Ovary (tissue), 9 donors: Measurements from ENCODE around the gene TBCD. TPM values are rescaled to one million over a fixed set of nuclear protein-coding genes. Genes with fewer than 3 reads are reported as not detected.

Experiments used
- DNase-seq, 5 donors: peaks; one replicate each; pipeline ENCODE4 v3.0.0-alpha.2; 2019 to 2020
- H3K27ac ChIP-seq, 2 donors: fragments of 200-600 bp; one replicate each; pipeline versions ENCODE4 v1.5.1 to v1.8.0; 2019 to 2022
- H3K27me3 ChIP-seq: fragments of 200-600 bp; one replicate; pipeline ENCODE4 v1.8.0; 2022
- H3K36me3 ChIP-seq: fragments of 200-600 bp; sonication (generic); one replicate; pipeline ENCODE4 v1.5.1; 2019
- H3K4me1 ChIP-seq: one replicate; pipeline ENCODE4 v1.8.1; 2013; ENCODE audit warnings: mild to moderate bottlenecking, moderate library complexity; ENCODE audit not compliant: insufficient read depth
- H3K4me3 ChIP-seq: fragments of 200-600 bp; sonication (generic); one replicate; pipeline ENCODE4 v1.5.1; 2017
- H3K9me3 ChIP-seq, 2 donors: fragments of 200-600 bp in 1 of 2; sonication (generic) in 1 of 2; one replicate each; pipeline versions ENCODE4 v1.5.1 to v1.8.1; 2013 to 2019; ENCODE audit warnings: mild to moderate bottlenecking in 1 of 2, moderate library complexity in 1 of 2
- EP300 ChIP-seq: sonication (generic); formaldehyde crosslinking; IDR thresholded peaks from one replicate; pipeline ENCODE4 v1.6.1; 2017; ENCODE audit warnings: antibody characterized with exemption
- POLR2A ChIP-seq: fragments of 450-650 bp; IDR thresholded peaks from one replicate; pipeline ENCODE4 v1.6.1; 2017; ENCODE audit warnings: antibody characterized with exemption, mild to moderate bottlenecking, moderate library complexity
- WGBS, 3 donors: extraction: QIAGEN DNeasy Blood & Tissue Kit in 1 of 3; methylation state at CpG; one replicate each; pipeline versions ENCODE4 v1.1.5 to v1.1.7; 2013 to 2017; 5-methylcytosine and 5-hydroxymethylcytosine counted together
- intact Hi-C, 4 donors: fragments of 100-400 bp; cut with DNase I; formaldehyde crosslinking; loops; one replicate each; pipeline versions ENCODE4 v1.11.0 to v1.15.1; 2022 to 2023
- polyA plus RNA-seq, 2 donors: library from polyadenylated mRNA; stranded (reverse); fragments of 200-250 nt in 1 of 2; fragments of 350-450 nt in 1 of 2; fragmentation: Illumina TruSeq in 1 of 2; extraction: RNeasy Lipid Tissue Mini Kit (QIAGEN cat#74804) in 1 of 2; gene quantifications; one replicate each; pipeline ENCODE4 v1.2.3, GENCODE V29; 2013 to 2014
- total RNA-seq, 7 donors: library from RNA; depleted of rRNA in 2 of 7; stranded (reverse); fragments of >200 nt in 2 of 7; fragmentation: NEBNext Ultra II Directional in 3 of 7; extraction: Animal tissue kit (Norgen Biotek cat#: 25700) in 3 of 7; gene quantifications; one replicate each; pipeline versions ENCODE4 v1.1.0 to v1.2.4, GENCODE V29; 2016 to 2023
- TF ChIP-seq, protein P1 (sequence below), 3 donors: fragments of 450-650 bp in 2 of 3; fragments of 200-600 bp in 1 of 3; IDR thresholded peaks; one replicate each; pipeline versions ENCODE4 v1.5.1 to v1.8.0; 2016 to 2022; ENCODE audit warnings: antibody characterized with exemption in 3 of 3, mild to moderate bottlenecking in 1 of 3
- donor health status: DM: no; HTN: no; CAD: no; lungs with moderate emphysema.
- donor health status: DM: no; HTN: no; CAD: no.
- donor health status: Bipolar disorder and iron deficiency.
- donor health status: DM: yes; HTN: yes; CAD: no.
- donor health status: DM: no; HTN: no; CAD: no.
- donor health status: DM: yes; HTN: yes; CAD: no.

TBCD gene
- total and polyA plus RNA-seq, 9 donors: 29.2 to 88.3 (median 59.2) TPM

DNA sequence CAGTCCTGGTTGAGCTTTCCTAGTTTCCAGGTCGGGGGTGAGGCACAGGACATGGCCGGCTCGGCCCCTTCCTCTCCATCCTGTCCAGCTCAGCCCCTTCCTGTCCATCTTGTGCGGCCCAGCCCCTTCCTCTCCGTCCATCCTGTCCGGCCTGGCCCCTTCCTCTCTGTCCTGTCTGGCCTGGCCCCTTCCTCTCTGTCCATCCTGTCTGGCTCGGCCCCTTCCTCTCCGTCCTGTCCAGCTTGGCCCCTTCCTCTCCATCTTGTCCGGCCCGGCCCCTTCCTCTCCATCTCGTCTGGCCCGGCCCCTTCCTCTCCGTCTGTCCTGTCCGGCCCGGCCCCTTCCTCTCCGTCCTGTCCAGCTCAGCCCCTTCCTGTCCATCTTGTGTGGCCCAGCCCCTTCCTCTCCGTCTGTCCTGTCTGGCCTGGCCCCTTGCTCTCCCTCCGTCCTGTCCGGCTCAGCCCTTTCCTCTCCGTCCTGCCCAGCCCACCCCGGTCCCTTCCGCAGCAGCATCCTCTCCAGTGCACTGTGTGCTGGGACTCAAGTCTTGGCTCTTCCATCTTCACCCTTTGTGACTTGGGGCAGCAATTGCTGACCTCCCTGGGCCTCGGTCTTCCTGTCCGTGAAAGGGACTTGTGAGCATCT is 93.4 kb downstream of the TBCD start:
- H3K36me3 ChIP-seq: no peaks in the 10 kb centered on the region
- H3K27me3 ChIP-seq: no peaks in the 10 kb centered on the region
- no peaks in the 10 kb centered on the region for H3K9me3 ChIP-seq
- TF ChIP-seq EP300 (no peak), POLR2A (no peak)
- TF ChIP-seq, protein P1, sequence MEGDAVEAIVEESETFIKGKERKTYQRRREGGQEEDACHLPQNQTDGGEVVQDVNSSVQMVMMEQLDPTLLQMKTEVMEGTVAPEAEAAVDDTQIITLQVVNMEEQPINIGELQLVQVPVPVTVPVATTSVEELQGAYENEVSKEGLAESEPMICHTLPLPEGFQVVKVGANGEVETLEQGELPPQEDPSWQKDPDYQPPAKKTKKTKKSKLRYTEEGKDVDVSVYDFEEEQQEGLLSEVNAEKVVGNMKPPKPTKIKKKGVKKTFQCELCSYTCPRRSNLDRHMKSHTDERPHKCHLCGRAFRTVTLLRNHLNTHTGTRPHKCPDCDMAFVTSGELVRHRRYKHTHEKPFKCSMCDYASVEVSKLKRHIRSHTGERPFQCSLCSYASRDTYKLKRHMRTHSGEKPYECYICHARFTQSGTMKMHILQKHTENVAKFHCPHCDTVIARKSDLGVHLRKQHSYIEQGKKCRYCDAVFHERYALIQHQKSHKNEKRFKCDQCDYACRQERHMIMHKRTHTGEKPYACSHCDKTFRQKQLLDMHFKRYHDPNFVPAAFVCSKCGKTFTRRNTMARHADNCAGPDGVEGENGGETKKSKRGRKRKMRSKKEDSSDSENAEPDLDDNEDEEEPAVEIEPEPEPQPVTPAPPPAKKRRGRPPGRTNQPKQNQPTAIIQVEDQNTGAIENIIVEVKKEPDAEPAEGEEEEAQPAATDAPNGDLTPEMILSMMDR (IDR thresholded peaks at IDR 0.05): no peak
- no peak overlapping the region for H3K4me3 ChIP-seq
- WGBS, 3 donors: 74 to 83% (median 76%) methylated on average over 24 of the region's 24 CpGs
- DNase-seq: no peak
- intact Hi-C loops: no loop called here
- H3K27ac ChIP-seq: no peak overlapping the region
- H3K4me1 ChIP-seq: peaks cover 2% of the 10 kb centered on the region

DNA sequence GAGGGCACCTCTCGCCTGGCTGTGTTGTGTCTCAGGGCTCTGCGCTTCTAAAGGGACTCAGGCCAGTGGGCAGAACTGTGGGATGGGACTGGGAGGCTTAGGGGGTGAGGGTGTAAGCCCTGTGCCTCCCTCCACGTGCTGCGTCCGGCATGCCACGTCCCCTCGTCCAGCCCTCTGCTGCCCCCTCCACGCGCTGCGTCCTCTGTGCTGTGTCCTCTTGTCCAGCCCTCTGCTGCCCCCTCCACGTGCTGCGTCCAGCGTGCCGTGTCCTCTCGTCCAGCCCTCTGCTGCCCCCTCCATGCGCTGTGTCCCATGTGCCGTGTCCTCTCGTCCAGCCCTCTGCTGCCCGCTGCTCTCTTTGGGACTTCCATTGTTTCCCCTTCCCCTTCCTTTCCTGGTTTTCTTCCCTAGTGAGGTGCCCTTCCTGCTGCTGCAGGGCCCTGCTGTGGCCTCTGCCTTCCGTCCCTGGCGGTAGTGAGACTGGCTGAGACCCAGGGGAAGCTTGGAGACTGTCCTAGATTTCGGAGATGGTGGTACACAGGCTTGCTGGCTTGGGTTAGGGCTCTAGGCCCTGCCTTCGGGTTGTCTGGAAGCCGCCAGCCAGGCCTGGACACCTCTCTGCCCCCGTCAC is 94.3 kb downstream of the TBCD start:
- DNase-seq: peak in 2 of 5 donors; percentile 20 to 34
- intact Hi-C loops: no loop called here
- H3K9me3 ChIP-seq: no peaks in the 10 kb centered on the region
- no peaks in the 10 kb centered on the region for H3K27me3 ChIP-seq
- TF ChIP-seq, protein P1 (IDR thresholded peaks at IDR 0.05): no peak
- TF ChIP-seq POLR2A (no peak), EP300 (no peak)
- H3K4me3 ChIP-seq: no peak overlapping the region
- peaks cover 2% of the 10 kb centered on the region for H3K4me1 ChIP-seq
- 81 to 84% (median 81%) methylated on average over 25 of the region's 25 CpGs for WGBS, 3 donors
- H3K27ac ChIP-seq: no peak overlapping the region
- H3K36me3 ChIP-seq: no peaks in the 10 kb centered on the region

DNA sequence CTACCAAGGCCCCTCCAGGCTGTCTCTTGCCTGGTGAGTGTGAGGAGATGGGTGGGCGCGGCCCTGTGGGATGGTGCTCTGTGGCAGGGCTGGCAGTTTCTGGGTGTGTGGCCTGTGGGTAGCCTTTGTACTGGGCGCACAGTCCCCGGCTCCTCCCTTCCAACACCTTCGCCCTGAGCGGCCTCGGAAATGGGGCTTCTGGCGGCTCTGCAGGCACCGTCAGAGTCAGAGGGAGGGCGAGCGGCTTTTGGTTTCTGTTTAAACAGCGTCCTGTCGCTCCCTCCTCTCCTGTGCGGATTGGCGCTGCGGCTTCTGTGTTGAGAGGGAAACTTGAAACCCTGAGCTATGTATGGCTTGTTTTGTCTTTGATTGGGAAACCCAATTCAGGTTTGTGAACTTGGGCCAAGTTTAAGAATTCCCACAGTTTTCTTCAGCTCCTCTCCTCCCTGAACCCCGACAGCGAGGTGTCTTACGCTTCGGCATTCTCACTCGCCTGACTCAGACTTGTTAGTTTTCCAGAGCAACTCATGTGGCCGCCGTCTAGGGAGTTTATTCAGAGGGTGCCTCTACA is 96.2 kb downstream of the TBCD start:
- Histone ChIP-seq H3K4me3 (peak overlapping the region; percentile 20), H3K4me1 (peaks cover 2% of the 10 kb centered on the region), H3K9me3 (no peaks in the 10 kb centered on the region), H3K27me3 (no peaks in the 10 kb centered on the region), H3K36me3 (no peaks in the 10 kb centered on the region), H3K27ac (peak overlapping the region; percentile 13 to 81)
- TF ChIP-seq POLR2A (no peak), EP300 (no peak)
- TF ChIP-seq, protein P1 (IDR thresholded peaks at IDR 0.05): no peak
- peak; percentile 62 to 72 (median 69) for DNase-seq
- intact Hi-C loops: no loop called here
- WGBS, 3 donors: 24 to 50% (median 45%) methylated on average over 23 of the region's 23 CpGs

DNA sequence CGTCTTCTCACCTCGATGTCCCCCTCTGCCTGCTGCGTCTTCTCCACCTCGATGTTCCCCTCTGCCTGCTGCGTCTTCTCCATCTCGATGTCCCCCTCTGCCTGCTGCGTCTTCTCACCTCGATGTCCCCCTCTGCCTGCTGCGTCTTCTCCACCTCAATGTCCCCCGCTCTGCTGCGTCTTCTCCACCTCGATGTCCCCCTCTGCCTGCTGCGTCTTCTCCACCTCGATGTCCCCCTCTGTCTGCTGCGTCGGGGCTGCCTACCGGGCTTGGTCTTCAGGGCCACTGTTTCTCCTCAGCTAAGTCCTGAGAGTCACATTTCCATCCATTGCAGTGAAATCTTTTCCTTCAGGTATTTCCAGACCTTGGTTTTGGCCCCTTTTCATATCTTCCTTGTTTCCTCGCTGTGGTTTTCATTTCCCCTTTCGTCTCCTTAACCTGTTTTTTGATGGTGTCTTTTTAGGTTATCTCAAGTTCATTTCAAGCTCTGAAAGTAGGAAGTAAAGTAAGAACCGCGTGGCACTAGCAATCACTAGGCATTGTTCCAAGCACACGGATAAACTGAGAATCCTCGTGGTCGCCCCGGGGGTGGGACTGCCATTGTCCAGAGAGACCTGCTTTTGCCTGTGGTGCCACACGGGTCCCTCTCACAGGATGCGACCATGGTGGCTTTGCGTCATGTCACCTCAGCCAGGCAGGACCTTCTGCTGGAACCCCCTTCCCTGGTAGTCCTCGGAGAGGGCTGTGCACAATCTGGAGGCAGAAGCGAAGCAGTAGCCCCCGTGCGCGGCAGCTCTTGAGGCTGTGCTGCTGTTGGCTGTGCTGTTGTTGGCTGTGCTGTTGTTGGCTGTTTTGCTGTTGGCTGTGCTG is 97.4 kb downstream of the TBCD start:
- Histone ChIP-seq H3K9me3 (no peaks in the 10 kb centered on the region), H3K4me3 (no peak overlapping the region), H3K27ac (no peak overlapping the region), H3K36me3 (no peaks in the 10 kb centered on the region), H3K27me3 (no peaks in the 10 kb centered on the region), H3K4me1 (peaks cover 2% of the 10 kb centered on the region)
- peak in 2 of 5 donors; percentile 13 to 27 for DNase-seq
- TF ChIP-seq, protein P1 (IDR thresholded peaks at IDR 0.05): no peak
- no peak for TF ChIP-seq POLR2A
- TF ChIP-seq EP300: no peak
- intact Hi-C loops: no loop called here
- 88 to 94% (median 90%) methylated on average over 32 to 33 of the region's 33 CpGs for WGBS, 3 donors
